ENCODE data around the gene OTOA.

- TF ChIP-seq CTCF (IDR thresholded peaks at IDR 0.05), result no peak
- TF ChIP-seq POLR2A (IDR thresholded peaks at IDR 0.05), result no peak
Observed at GRCh38 chr16:21646091-21646490, 17.7 kb upstream of the OTOA start.
